Hematopoietic multipotent progenitor cell treated with erythropoietin and hydrocortisone succinate and interleukin-3 and kit ligand, for 15 days (in vitro differentiated cells): ENCODE measurements around the gene TUBB4A.
"Not testable (repeated sequence)": the region's sequence is repeated elsewhere in the genome, so short reads cannot be mapped to it uniquely, and the experiment has no call there.

Source experiments
- DNase-seq: peaks from one replicate; pipeline ENCODE4 v3.0.0-alpha.2; 2015; ENCODE audit warnings: low spot score

Gene TUBB4A

GRCh38 chr19:6501740-6502648 is at the start of gene TUBB4A:
TSS of gene TUBB4A (minus strand) at chr19:6502309. CDS start at chr19:6502212, 97 bp downstream.
- DNase-seq, result no peak

- DNase-seq, result no peak
These were observed 49.0 kb upstream of the TUBB4A start for GRCh38 chr19:6551091-6551490.

GRCh38 chr19:6550679-6551078 is 48.6 kb upstream of the TUBB4A start:
- not testable (repeated sequence) for DNase-seq

- DNase-seq, result no peak
These were observed 41.8 kb upstream of the TUBB4A start for GRCh38 chr19:6543866-6544347.

- no peak for DNase-seq
These were observed 39.0 kb upstream of the TUBB4A start for GRCh38 chr19:6540918-6541689.

GRCh38 chr19:6539514-6539913 is 37.4 kb upstream of the TUBB4A start:
- no peak for DNase-seq

GRCh38 chr19:6535558-6536137 is 33.5 kb upstream of the TUBB4A start:
- DNase-seq, result no peak

- no peak for DNase-seq
These were observed 32.5 kb upstream of the TUBB4A start for GRCh38 chr19:6534451-6535093.

GRCh38 chr19:6533746-6534418 is 31.8 kb upstream of the TUBB4A start:
- no peak for DNase-seq

- no peak for DNase-seq
These were observed 30.9 kb upstream of the TUBB4A start for GRCh38 chr19:6533000-6533328.

GRCh38 chr19:6532244-6532999 is 30.3 kb upstream of the TUBB4A start:
- DNase-seq, result peak; percentile 33

- no peak for DNase-seq
These were observed 29.8 kb upstream of the TUBB4A start for GRCh38 chr19:6531956-6532243.

- peak; percentile 19 for DNase-seq
These were observed 29.2 kb upstream of the TUBB4A start for GRCh38 chr19:6531163-6531955.

GRCh38 chr19:6530386-6531162 is 28.5 kb upstream of the TUBB4A start, which contains the start of gene TNFSF9:
TSS of gene TNFSF9 (plus strand) at chr19:6531026. CDS start at chr19:6531037, 11 bp downstream.
- peak; percentile 89 for DNase-seq

GRCh38 chr19:6529937-6530385 is 27.9 kb upstream of the TUBB4A start:
- no peak for DNase-seq

GRCh38 chr19:6529351-6529750 is 27.2 kb upstream of the TUBB4A start:
- no peak for DNase-seq

GRCh38 chr19:6528544-6529121 is 26.5 kb upstream of the TUBB4A start:
- no peak for DNase-seq

GRCh38 chr19:6527893-6528543 is 25.9 kb upstream of the TUBB4A start:
- no peak for DNase-seq
